GM12878 (cell line): ENCODE data around the gene SASH1.

ENCODE experiments used
- CEBPB ChIP-seq, 2 experiments: fragments of 150-350 bp in 1 of 2; IDR thresholded peaks; 2 replicates each; pipeline ENCODE4 v1.6.1; 2012 to 2014; ENCODE audit warnings: low read depth in 2 of 2, low read length in 2 of 2, borderline replicate concordance in 1 of 2, inconsistent platforms in 1 of 2
- EP300 ChIP-seq, 2 experiments: fragments of 150-350 bp in 1 of 2; IDR thresholded peaks; 2 replicates each; pipeline ENCODE4 v1.6.1; 2011 to 2012; ENCODE audit warnings: low read depth in 2 of 2, low read length in 2 of 2, borderline replicate concordance in 1 of 2, improper control_type of control experiment in 1 of 2, inconsistent platforms in 1 of 2; ENCODE audit not compliant: control insufficient read depth in 1 of 2
- EZH2 ChIP-seq: IDR thresholded peaks from 2 replicates; pipeline ENCODE4 v1.6.1; 2012; ENCODE audit warnings: low read depth, mild to moderate bottlenecking, control low read depth, inconsistent platforms, low read length, borderline replicate concordance; ENCODE audit not compliant: control insufficient read depth
- FOXK2 ChIP-seq: fragments of 450-650 bp; IDR thresholded peaks from 2 replicates; pipeline ENCODE4 v1.6.1; 2017; ENCODE audit warnings: mild to moderate bottlenecking, moderate library complexity
- GABPA ChIP-seq: IDR thresholded peaks from 2 replicates; pipeline ENCODE4 v1.6.1; 2014; ENCODE audit warnings: antibody characterized with exemption, low read depth, mild to moderate bottlenecking, inconsistent platforms
- PAX8 ChIP-seq: fragments of 450-650 bp; IDR thresholded peaks from 2 replicates; pipeline ENCODE4 v1.6.1; 2017; ENCODE audit warnings: mild to moderate bottlenecking, moderate library complexity
- POLR2AphosphoS5 ChIP-seq: IDR thresholded peaks from 2 replicates; pipeline ENCODE4 v1.6.1; 2011; ENCODE audit warnings: mild to moderate bottlenecking, low read length, inconsistent platforms
- TAF1 ChIP-seq: IDR thresholded peaks from 2 replicates; pipeline ENCODE4 v1.6.1; 2011; ENCODE audit warnings: mild to moderate bottlenecking, low read depth, low read length, borderline replicate concordance
- TARDBP ChIP-seq: IDR thresholded peaks from 2 replicates; pipeline ENCODE4 v1.6.1; 2016; ENCODE audit warnings: borderline replicate concordance
- TCF12 ChIP-seq: IDR thresholded peaks from 2 replicates; pipeline ENCODE4 v1.6.1; 2011; ENCODE audit warnings: low read depth, mild to moderate bottlenecking, low read length
- ZNF207 ChIP-seq: fragments of 450-650 bp; IDR thresholded peaks from 2 replicates; pipeline ENCODE4 v1.6.1; 2014; ENCODE audit warnings: antibody characterized with exemption, mild to moderate bottlenecking, borderline replicate concordance
- TF ChIP-seq, protein P1 (sequence below), 3 experiments: IDR thresholded peaks in 2 of 3; conservative IDR thresholded peaks in 1 of 3; 2 replicates each; pipeline ENCODE4 v1.5.1; 2011; ENCODE audit warnings: low read depth in 3 of 3, low read length in 3 of 3, mild to moderate bottlenecking in 3 of 3, control low read depth in 2 of 3, moderate library complexity in 2 of 3, inconsistent platforms in 1 of 3, mixed read lengths in 1 of 3; ENCODE audit not compliant: control insufficient read depth in 2 of 3, insufficient read depth in 1 of 3; ENCODE audit errors: extremely low read depth in 1 of 3

DNA sequence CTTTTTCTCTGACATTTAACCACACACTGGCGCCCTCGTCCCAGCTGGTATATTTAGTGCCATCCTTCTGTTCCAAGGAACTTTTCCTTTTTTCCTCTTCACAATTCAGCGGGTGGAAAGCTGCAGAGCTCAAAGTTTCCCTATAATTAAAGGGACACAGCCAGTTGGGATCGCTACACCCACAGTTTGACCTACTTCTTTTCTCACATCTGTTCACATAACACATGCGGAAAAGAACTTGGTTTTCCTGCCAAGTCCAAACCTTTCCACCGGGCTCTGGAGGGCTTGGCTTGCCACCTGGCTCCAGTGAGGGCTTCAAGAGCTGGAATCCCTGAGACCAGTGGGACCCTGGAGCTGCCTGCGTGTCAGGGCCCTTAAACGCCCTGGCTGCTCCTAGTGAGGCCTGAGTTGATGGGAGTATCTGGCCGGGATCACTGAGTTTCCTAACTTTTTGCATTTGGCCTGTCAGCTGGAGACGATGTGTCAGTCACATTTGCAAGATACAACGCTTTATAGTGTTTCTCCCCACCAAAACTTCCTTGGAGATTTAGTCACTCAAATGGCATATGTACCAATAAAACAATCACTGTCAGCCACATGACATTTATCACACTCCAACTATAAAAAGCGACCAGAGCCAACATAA, 176.0 kb downstream of the SASH1 start:
- TF ChIP-seq FOXK2 (no peak), GABPA (no peak), TCF12 (no peak), ZNF207 (no peak), TAF1 (no peak), POLR2AphosphoS5 (no peak), PAX8 (no peak), EZH2 (no peak), CEBPB (IDR thresholded peaks at IDR 0.05; ENCODE audit: borderline replicate concordance in 1 of 2, low read depth in 2 of 2, low read length in 2 of 2) (no peak), TARDBP (no peak), EP300 (IDR thresholded peaks at IDR 0.05; ENCODE audit: borderline replicate concordance in 1 of 2, control insufficient read depth in 1 of 2, low read depth in 2 of 2, low read length in 2 of 2) (no peak)
- TF ChIP-seq, protein P1, sequence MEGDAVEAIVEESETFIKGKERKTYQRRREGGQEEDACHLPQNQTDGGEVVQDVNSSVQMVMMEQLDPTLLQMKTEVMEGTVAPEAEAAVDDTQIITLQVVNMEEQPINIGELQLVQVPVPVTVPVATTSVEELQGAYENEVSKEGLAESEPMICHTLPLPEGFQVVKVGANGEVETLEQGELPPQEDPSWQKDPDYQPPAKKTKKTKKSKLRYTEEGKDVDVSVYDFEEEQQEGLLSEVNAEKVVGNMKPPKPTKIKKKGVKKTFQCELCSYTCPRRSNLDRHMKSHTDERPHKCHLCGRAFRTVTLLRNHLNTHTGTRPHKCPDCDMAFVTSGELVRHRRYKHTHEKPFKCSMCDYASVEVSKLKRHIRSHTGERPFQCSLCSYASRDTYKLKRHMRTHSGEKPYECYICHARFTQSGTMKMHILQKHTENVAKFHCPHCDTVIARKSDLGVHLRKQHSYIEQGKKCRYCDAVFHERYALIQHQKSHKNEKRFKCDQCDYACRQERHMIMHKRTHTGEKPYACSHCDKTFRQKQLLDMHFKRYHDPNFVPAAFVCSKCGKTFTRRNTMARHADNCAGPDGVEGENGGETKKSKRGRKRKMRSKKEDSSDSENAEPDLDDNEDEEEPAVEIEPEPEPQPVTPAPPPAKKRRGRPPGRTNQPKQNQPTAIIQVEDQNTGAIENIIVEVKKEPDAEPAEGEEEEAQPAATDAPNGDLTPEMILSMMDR (IDR thresholded peaks at IDR 0.05 in 2 of 3, conservative IDR thresholded peaks at IDR 0.05 in 1 of 3; ENCODE audit: control insufficient read depth in 2 of 3, extremely low read depth in 1 of 3, insufficient read depth in 1 of 3, low read depth in 3 of 3, low read length in 3 of 3): no peak
